Middle frontal gyrus (tissue), 1 donor: ENCODE data around the gene STK33.

Experiments used
- DNase-seq: peaks from one replicate; pipeline ENCODE4 v3.0.0-alpha.2; 2015; ENCODE audit warnings: low spot score; ENCODE audit errors: extremely low spot score

Gene STK33

GRCh38 chr11:8356721-8357504, 237.1 kb downstream of the STK33 start:
- no peak for DNase-seq

- no peak for DNase-seq
These were observed 237.8 kb downstream of the STK33 start for GRCh38 chr11:8356216-8356615.

- DNase-seq = no peak
These were observed 238.6 kb downstream of the STK33 start for GRCh38 chr11:8355416-8355742.

- no peak for DNase-seq
These were observed 239.2 kb downstream of the STK33 start for GRCh38 chr11:8354622-8355415.

GRCh38 chr11:8352876-8353505, 241.0 kb downstream of the STK33 start:
- no peak for DNase-seq

- DNase-seq = no peak
These were observed 241.7 kb downstream of the STK33 start for GRCh38 chr11:8352103-8352875.

GRCh38 chr11:8351223-8351622, 242.8 kb downstream of the STK33 start:
- DNase-seq = no peak

- DNase-seq = no peak
These were observed 246.1 kb downstream of the STK33 start for GRCh38 chr11:8347978-8348377.

GRCh38 chr11:8346157-8346755, 247.8 kb downstream of the STK33 start:
- no peak for DNase-seq

- no peak for DNase-seq
These were observed 248.8 kb downstream of the STK33 start for GRCh38 chr11:8345179-8345578.

- no peak for DNase-seq
These were observed 249.7 kb downstream of the STK33 start for GRCh38 chr11:8344346-8344745.

GRCh38 chr11:8342821-8343681, 251.0 kb downstream of the STK33 start:
- no peak for DNase-seq

- no peak for DNase-seq
These were observed 252.0 kb downstream of the STK33 start for GRCh38 chr11:8341996-8342395.
